GM12892 (cell line): ENCODE results near the gene EDEM3.

ENCODE experiments used
- POLR2A ChIP-seq: IDR thresholded peaks from 2 replicates; pipeline ENCODE4 v1.6.1; 2011; ENCODE audit warnings: low read depth, low read length, control low read depth
- POLR2AphosphoS5 ChIP-seq: IDR thresholded peaks from 2 replicates; pipeline ENCODE4 v1.6.1; 2011; ENCODE audit warnings: low read depth, low read length, control low read depth
- TAF1 ChIP-seq: IDR thresholded peaks from 2 replicates; pipeline ENCODE4 v1.6.1; 2011; ENCODE audit warnings: low read depth, mild to moderate bottlenecking, control low read depth, low read length, borderline replicate concordance

DNA sequence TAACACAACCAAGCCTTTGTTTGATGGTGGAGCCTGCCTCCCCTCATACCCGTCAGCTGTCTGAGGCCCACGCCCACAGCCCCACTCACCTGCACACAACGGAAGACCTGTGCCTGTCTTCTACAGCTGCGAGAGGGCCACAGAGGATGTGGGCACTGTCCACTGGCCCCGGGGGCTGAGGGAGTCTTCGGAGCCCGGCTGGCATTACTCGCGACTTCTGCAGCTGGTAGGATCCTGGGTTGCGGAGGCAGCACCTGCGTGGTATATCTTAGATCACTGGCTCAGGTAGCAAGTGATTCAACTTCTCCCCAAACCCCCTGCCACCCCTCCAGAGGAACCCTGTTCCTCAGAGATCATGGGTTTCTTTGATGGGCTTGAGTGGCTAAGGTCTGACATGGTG, 109.9 kb downstream of the EDEM3 start:
- no peak for TF ChIP-seq TAF1
- no peak for TF ChIP-seq POLR2AphosphoS5
- no peak for TF ChIP-seq POLR2A
